GM19328 (cell line): ENCODE results near the gene SGCD.

Experiments
- ATAC-seq: cut with Tn5 transposase; IDR thresholded peaks from one replicate; pipeline ENCODE4 v1.9.1; 2021; ENCODE audit warnings: mild to moderate bottlenecking, moderate library complexity; ENCODE audit not compliant: unreplicated experiment

Gene SGCD

GRCh38 chr5:156361436-156362109 is 34.6 kb downstream of the SGCD start:
- no peak for ATAC-seq

- ATAC-seq, result no peak
Observed at GRCh38 chr5:156363861-156364260, 36.9 kb downstream of the SGCD start.

GRCh38 chr5:156366521-156366920 is 39.6 kb downstream of the SGCD start:
- ATAC-seq, result no peak

- no peak for ATAC-seq
Observed at GRCh38 chr5:156367597-156367996, 40.6 kb downstream of the SGCD start.

GRCh38 chr5:156375895-156376495 is 49.0 kb downstream of the SGCD start:
- ATAC-seq, result peak; percentile 53

- ATAC-seq, result no peak
Observed at GRCh38 chr5:156376751-156377150, 49.8 kb downstream of the SGCD start.

GRCh38 chr5:156378159-156378558 is 51.2 kb downstream of the SGCD start:
- ATAC-seq, result no peak

- ATAC-seq, result no peak
Observed at GRCh38 chr5:156379206-156379605, 52.2 kb downstream of the SGCD start.

GRCh38 chr5:156380848-156381247 is 53.9 kb downstream of the SGCD start:
- no peak for ATAC-seq

GRCh38 chr5:156383510-156384265 is 56.7 kb downstream of the SGCD start:
- no peak for ATAC-seq

GRCh38 chr5:156385416-156385815 is 58.5 kb downstream of the SGCD start:
- no peak for ATAC-seq

GRCh38 chr5:156386976-156387375 is 60.0 kb downstream of the SGCD start:
- no peak for ATAC-seq

GRCh38 chr5:156387391-156387790 is 60.4 kb downstream of the SGCD start:
- no peak for ATAC-seq

- ATAC-seq, result no peak
Observed at GRCh38 chr5:156388233-156388632, 61.3 kb downstream of the SGCD start.

GRCh38 chr5:156391139-156391538 is 64.2 kb downstream of the SGCD start:
- ATAC-seq, result no peak

GRCh38 chr5:156393980-156394379 is 67.0 kb downstream of the SGCD start:
- ATAC-seq, result no peak

- ATAC-seq, result no peak
Observed at GRCh38 chr5:156394642-156395305, 67.8 kb downstream of the SGCD start.

- no peak for ATAC-seq
Observed at GRCh38 chr5:156395306-156395675, 68.3 kb downstream of the SGCD start.

GRCh38 chr5:156396063-156396829 is 69.3 kb downstream of the SGCD start:
- no peak for ATAC-seq

GRCh38 chr5:156396830-156397081 is 69.8 kb downstream of the SGCD start:
- no peak for ATAC-seq

GRCh38 chr5:156399323-156399722 is 72.4 kb downstream of the SGCD start:
- ATAC-seq, result no peak
